Neural cell (in vitro differentiated cells): ENCODE data around the gene DCC.

Source experiments
- EP300 ChIP-seq: fragments of 450-650 bp; conservative IDR thresholded peaks from 2 replicates; pipeline ENCODE4 v1.6.1; 2014; ENCODE audit warnings: antibody characterized with exemption, mild to moderate bottlenecking, moderate library complexity; ENCODE audit not compliant: poor library complexity, severe bottlenecking
- EZH2 ChIP-seq: fragments of 200-600, 300-800 bp; shearing (Covaris generic), sonication (generic); IDR thresholded peaks from 2 replicates; pipeline ENCODE4 v1.6.1; 2014; ENCODE audit warnings: antibody characterized with exemption, low read length, borderline replicate concordance, mild to moderate bottlenecking; ENCODE audit not compliant: insufficient read depth, poor library complexity, severe bottlenecking
- POLR2AphosphoS5 ChIP-seq: IDR thresholded peaks from 2 replicates; pipeline ENCODE4 v1.6.1; 2012
- TF ChIP-seq, protein P1 (sequence below): fragments of 450-650 bp; IDR thresholded peaks from 2 replicates; pipeline ENCODE4 v1.5.1; 2014; ENCODE audit warnings: antibody characterized with exemption, mild to moderate bottlenecking, moderate library complexity; ENCODE audit not compliant: poor library complexity, severe bottlenecking

GRCh38 chr18:53486296-53486695 lies 1146.3 kb downstream of the DCC start:
- TF ChIP-seq, protein P1, sequence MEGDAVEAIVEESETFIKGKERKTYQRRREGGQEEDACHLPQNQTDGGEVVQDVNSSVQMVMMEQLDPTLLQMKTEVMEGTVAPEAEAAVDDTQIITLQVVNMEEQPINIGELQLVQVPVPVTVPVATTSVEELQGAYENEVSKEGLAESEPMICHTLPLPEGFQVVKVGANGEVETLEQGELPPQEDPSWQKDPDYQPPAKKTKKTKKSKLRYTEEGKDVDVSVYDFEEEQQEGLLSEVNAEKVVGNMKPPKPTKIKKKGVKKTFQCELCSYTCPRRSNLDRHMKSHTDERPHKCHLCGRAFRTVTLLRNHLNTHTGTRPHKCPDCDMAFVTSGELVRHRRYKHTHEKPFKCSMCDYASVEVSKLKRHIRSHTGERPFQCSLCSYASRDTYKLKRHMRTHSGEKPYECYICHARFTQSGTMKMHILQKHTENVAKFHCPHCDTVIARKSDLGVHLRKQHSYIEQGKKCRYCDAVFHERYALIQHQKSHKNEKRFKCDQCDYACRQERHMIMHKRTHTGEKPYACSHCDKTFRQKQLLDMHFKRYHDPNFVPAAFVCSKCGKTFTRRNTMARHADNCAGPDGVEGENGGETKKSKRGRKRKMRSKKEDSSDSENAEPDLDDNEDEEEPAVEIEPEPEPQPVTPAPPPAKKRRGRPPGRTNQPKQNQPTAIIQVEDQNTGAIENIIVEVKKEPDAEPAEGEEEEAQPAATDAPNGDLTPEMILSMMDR, result no peak
- TF ChIP-seq EZH2, result no peak
- TF ChIP-seq POLR2AphosphoS5, result no peak
- TF ChIP-seq EP300, result no peak
